RPMI8226 (cell line): ENCODE results near the gene EMD.
A peak's percentile ranks its signal among the peaks of the same experiment; 100 is the strongest.
"Not testable (repeated sequence)": the region's sequence is repeated elsewhere in the genome, so short reads cannot be mapped to it uniquely, and the experiment has no call there.

Experiments used
- DNase-seq: peaks from one replicate; pipeline ENCODE4 v3.0.0-alpha.2; 2015

EMD gene

DNA sequence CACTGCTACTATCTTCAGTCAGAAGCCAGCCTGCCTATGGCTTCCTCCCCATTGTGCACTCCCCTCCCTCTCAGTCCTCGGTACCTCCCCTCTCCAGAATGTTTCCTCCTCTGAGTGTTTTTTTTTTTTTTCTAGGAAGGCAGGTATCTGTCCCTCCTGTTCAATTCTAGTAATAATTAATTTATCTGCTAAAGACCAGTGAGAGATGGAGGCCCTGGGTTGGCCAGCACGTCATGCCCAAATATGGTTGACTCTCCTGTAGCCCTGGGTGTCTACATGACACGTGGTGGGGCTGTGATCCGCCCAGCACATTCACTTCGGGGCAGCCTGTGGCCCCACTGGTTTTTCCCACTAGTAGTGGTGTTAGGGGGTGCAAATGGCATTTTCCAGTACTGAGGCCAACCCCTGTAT, 6.5 kb upstream of the EMD start:
- DNase-seq = no peak

DNA sequence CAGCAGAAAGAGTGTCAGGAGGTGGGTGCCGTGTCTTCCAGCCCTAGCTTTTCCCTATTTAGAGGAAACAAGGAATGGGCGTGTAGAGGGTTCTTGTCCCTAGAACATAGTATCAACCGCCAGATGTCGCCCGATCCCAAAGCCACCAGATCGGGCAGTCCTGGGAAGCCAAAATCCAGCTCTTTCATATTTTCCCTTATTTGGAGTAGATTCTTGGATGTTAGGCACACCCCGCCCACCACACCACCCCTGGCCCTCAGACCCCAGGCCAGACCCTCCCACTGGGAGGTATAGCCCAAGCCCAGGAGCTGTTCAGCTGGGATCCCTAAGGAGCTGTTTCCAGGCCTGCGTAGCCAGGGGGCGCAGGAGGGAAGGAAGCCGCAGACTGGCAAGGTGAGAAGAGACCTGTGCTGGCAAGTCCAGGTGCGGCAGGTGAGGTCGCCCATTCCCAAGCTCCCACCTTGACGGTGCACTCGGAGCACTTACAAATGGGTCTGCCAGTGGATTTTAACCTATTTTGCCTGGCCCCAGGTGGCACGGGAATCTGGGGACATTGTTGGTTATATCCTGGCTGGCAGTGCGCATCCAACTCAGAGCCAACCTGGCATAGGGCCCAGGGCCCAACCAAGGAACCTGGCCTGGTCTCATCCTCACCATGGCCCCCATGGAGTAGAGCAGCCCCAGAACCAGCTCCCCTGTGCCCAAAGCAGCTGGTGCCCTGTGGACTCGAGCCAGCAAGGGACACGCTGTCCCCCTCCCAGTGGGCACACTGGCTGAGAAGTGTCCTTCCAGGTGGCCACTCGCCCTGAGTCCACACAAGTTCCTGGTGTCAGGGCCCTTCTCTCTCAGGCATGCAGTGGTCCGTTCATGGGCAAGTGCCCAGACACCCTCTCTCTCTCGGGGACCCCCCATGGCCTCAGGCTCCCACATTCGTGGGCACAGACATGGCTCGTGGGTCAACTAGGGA, 5.5 kb upstream of the EMD start:
- peak; percentile 18 for DNase-seq

DNA sequence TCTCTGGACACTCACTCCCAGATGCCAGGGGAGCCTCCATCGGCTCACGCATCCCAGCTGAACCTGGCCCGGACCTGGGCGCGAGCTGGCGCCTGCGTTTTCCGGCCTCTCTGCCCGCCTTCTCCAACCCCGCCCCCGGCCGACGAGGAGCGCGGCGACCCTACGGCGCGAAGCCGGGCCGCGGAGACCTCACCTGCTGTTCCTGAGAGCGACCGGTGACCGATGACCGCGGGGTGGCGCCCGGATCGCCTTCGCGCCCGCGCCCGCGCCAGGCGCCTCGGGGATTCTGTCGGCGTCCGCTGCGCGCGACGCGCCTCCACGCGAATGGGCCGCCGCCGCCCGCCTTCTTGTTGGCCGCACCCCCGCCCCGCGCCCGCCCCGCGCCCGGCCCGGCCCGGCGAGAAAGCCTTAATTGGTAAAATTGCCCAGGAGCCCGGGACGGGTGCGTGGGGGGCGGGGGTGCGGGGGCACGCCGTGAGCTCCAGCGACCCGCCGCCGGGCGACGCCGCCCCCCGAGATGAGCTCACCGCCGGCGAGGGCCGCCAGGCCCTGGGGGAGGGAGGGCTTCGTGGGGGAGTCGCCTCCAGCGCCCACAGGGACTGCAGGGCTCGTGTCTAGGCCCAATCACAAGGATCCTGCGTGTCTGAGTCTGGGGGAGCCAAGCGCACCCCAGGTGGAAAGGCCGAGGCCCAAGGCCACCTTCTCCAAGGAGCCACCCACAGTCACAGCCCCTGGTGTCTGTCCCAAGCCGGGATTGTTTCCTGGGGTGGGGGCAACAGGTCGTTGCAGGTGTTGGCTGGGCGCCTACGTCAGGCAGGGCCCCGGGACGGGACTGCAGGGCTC, 4.6 kb upstream of the EMD start, which contains the start of gene FLNA:
Gene FLNA (minus strand): TSS at position 322 of the 843 bp plus-strand sequence. CDS start 3,389 bp downstream, outside the sequence.
- DNase-seq = peak; percentile 69

DNA sequence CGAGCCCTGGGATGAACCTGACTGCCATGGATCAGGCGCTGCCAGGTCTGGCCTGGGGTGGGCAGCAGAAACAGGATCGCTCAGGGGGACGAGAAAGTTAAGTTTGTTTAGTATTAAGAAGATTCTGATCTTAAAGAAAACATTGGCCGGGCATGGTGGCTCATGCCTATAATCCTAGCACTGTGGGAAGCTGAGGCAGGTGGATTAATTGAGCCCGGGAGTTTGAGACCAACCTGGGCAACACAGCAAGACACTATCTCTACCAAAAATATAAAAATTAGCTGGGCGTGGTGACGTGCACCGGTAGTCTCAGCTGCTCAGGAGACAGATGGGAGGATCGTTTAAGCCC, 4.0 kb upstream of the EMD start:
- no peak for DNase-seq

DNA sequence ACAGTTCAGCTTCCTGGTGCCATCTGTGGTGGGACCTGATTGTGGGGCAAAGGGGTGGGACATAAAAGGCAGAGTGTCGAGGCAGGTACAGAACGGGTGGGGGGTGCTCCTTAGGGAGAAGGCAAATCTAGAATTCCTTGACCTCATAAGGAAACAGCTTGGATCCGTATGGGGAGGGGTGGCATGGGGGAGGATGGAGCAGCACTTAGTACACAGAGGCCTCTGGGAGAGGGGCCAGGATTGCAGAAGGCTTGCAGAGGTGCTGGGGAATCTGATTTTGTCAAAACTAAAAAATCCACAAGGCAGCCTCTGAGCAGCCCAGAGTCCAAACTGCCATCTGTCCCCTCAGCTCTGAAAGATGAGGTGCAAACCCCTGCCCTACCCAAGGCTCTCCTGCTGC, 2.3 kb upstream of the EMD start:
- DNase-seq = no peak

DNA sequence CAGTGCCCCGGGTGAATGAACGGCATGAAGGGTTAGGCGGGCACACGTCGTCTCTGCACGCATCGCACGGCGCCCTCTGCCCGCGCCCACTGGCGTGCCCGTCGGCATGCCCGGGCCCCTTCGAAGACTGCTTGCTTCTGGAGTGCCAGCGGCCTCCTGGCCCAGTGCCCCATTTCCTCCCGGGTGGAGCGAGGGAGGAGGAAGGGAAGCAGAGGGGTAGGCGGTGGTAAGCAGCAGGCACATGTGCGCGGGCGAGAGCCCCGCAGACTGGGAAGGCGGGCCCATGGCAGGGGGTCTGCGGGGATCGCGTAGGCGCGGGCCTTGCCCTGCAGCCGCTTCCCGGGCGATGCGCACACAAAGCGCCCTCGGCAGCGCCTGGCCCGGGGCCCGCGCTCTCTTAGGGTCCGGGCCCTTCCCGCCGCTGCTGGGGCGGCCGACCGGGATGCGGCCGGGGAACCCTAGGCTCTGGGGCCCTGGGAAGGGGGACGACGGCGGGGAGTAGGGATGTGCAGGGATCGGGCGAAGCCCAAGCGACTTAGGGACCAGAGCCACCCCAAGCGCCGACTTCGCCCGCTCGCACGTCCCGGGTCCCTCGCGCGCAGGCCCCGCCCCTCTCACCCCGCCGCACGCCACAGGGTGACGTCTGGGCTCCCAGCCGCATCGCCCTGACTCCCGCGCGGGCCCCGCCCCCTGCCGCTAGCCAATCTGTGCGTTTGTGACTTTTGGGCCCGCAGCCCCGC, 866 bp upstream of the EMD start:
- DNase-seq = peak; percentile 71

DNA sequence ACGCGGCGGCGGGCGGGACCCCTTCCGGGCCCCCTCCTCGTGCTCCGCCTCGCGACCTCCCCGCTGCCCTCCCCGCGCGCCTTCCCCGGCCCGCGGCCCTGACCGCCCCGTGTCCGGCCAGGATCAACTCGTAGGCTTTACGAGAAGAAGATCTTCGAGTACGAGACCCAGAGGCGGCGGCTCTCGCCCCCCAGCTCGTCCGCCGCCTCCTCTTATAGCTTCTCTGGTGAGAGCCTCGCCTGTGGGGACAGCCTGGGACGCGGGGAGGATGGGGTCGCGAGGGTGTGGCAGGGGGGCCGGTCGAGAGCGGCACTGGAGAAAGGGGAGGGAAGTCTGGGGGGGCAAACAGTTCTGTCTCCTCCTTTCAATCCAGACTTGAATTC, 465 bp downstream of the EMD start:
- DNase-seq = no peak

DNA sequence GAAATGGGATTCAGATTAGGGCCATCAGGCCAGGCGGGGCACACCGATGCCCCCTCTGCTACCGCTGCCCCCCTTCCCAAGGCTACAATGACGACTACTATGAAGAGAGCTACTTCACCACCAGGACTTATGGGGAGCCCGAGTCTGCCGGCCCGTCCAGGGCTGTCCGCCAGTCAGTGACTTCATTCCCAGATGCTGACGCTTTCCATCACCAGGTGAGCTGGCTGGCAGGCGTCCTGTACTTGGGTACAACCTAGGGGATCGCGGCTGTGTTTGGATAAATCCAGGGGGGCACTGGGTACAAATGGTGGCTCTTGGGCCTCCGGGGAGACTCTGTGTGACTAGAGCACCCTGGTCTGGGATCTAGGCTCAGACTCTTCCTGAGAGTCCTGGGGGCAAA, 1.1 kb downstream of the EMD start:
- DNase-seq = no peak

DNA sequence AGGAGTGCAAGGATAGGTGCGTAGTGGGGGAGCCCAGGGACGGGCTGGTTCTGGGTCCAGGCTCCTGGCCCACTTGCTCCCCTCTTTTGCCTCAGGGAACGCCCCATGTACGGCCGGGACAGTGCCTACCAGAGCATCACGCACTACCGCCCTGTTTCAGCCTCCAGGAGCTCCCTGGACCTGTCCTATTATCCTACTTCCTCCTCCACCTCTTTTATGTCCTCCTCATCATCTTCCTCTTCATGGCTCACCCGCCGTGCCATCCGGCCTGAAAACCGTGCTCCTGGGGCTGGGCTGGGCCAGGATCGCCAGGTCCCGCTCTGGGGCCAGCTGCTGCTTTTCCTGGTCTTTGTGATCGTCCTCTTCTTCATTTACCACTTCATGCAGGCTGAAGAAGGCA, 1.7 kb downstream of the EMD start:
- DNase-seq = no peak

DNA sequence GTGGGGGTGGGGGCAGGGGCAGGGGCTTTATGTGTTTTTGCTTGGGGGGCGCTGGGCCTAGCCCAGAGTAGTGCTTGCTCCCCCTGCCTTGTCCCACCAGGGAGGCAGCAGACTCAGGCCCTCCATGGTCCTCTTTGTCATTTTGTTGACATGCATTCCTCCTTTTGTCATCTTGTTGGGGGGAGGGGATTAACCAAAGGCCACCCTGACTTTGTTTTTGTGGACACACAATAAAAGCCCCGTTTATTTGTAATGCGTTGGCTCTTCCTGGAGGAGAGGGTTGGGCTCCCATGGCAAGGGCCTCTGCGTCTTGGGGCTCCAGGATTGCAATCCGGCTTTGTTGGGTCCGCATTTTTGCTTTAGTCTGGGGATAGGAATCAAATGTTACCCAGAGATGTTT, 2.2 kb downstream of the EMD start:
- no peak for DNase-seq

DNA sequence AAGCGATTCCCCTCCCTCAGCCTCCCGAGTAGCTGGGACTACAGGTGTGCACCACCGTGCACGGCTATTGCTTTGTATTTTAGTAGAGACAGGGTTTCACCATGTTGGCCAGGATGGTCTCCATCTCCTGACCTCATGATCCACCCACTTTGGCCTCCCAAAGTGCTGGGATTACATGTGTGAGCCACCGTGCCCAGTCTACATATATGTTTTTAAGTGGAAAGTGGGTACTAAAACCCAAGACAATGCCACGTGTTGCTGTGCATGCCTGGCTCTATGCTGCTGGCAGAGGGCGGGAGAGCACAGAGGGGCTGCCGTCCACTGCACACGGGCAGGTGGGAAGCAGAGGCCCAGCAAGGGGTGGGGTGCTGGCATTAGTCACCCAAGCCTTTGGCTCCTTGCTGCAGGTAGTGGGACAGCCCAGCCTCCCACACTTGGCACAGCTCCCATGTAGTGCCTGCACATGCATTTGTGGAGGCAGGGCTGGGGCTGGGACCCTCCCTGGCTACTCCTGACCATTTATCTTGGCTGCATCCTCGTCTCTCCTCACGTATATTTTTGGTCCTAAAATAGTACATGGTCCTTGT, 3.5 kb downstream of the EMD start:
- DNase-seq = no peak

DNA sequence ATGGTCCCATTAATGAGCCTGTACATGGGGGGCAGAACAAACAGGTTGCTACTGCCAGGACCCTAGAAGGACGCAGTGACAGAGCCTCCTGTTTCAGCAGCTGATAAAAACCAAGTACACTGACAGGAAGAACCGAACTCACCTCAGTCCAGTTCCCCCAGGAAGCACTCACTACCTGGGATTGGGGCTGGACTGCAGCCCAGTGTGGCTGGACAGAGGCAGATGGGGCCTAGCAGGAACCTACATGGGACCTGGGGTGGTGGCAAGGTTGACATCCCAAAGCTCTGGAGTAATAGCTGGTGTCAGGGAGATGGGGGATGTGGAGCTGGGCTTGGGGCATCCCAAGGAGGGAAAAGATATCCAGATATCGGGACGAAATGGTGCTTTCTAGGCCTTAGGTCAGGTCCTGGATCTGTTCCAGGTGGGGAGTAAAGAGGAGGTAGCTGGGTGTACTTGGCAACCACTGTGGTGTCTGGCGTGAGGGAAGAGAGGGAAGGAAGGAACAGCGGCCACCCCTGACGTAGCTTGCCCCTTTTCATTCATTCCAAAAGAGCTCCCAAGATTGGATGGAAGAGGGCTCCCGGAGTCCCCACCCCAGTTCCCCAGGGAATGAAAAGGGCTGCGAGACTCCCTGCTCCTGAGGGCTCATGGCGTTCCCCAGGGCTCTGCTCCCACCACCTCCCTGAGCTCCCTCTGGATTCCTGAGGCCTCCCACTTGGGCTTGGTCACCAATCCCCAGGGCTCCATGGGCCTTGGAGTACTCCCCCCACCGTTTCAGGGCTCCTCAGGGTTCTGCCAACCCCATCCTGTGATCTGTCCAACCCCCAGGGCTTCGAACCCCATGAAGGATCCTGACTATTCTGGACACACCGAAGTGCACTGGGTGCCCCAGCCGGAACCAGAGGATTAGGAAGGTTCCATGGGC, 4.5 kb downstream of the EMD start:
- DNase-seq = no peak

DNA sequence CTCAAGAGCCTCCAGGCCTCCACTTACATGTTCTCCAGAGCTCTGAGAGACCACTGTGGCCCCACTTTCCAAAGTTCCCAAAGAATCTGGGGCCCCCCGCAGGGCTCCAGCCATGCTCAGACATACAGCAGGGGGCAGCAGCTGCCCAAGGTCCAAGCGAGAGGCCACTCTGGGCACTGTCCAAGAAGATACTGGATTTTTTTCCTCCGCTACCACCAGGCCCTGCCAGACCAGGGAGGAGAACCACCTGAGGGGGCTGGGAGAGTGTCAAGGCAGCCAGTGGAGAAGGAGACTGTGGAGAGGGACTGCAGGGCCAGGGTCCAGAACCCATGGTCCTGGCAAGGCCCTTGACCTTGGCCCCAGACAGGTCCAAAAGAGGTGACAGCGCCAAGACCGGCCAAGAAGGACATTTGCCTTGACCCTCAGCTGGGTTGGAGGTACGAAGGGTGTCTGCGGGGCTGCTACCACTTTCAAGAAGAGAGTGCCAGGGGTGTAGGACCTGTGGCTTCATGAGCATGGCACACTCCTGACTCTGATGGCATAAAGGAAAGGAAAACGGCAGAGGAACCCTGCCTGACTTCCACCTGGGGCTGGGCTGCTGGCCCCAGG, 5.3 kb downstream of the EMD start:
- no peak for DNase-seq

DNA sequence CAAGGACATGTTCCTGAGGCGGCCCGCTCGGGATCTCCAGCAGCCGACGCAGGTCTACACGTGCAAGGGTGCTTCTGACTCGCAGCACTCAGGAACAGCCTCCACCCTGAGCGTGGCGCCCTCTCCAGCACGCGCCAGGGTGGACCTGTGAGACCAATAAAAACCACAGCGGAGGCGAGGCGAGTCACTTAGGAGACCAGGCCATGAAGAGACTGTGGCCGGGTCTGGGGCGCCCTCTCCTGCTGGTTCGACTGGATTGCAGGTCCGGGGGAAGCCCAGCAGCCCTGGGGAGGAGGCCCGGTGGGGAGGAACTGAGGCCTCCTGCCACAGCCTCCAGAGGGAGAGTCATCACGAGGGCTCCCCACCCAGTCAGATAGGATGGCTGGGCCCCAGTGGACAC, 9.0 kb downstream of the EMD start:
- not testable (repeated sequence) for DNase-seq

DNA sequence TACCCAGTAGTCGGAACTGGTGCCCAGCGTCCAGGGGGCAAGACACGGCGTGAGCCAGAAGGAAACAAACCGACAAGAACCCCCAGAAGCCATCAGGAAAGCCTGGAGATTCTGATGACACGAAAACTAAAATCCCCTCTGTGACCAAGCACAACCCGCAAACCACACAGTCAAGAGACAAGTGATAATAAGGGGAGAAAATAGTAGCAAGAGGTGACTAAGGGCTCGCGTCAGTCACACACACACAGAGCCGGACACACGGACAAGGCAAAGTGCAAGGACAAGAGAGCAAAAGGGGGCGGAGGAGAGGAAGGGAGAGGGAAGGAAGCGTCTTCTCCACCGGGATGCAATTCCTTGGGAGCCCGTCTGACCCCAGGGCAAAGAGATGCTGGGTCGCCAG, 9.6 kb downstream of the EMD start:
- DNase-seq = not testable (repeated sequence)

DNA sequence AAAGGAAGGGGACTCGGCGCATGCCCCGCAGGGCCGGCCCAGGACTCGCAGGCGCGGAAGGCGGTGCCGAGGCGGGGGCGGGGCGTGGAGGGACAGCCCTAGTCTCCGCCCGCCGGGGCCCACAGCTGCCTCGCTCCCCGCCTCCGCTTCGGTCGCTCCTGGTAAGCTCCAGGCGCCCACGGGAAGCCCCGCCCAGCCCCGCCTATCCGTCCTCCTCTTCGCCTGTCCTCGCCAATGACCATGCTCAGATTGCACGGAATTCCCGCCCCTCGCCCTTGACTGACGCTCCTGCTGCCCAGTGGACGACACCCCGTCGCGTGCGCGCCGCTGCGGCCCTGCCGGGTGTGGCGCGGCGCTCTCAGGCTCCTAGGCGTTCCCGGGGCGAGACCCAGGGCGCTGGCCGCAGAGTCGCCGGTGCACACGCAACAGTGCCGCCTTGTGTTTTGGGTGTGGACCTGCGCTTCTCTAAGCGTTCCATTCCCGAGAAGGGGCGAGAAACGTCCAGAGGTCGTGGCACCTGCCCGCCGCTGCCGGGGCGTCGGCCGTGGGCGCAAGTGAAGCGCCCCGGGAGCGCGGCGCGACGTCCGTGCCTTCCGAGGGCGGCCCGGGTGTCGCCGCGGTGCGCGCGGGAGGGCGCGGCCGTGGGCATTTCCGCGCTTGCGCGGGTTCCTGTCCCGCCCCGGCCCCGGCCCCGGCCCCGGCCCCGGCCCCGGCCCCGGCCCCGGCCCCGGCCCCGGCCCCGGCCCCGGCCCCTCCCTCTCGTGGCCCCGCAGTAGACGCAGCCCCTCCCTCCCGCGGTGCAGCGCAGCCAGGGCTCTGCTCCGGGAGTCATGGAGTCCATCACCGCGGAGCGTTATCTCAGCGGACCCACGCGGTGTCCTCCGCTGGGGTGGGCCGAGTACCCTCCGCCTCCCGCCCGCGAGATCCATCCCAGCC, 11.0 kb downstream of the EMD start:
- DNase-seq = not testable (repeated sequence)

DNA sequence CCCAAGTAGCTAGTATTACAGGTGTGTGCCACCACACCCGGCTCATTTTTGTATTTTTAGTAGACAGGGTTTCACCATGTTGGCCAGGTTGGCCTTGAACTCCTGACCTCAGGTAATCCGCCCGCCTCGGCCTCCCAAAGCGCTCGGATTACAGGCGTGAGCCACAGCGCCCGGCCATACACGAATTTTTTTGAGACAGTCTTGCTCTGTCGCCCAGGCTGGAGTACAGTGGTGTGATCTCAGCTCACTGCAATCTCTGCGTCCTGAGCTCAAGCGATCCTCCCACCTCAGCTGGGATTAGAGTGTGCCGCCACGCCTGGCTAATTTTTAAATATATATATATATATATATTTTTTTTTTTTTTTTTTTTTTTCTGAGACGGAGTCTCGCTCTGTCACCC, 17.3 kb downstream of the EMD start:
- DNase-seq = not testable (repeated sequence)

DNA sequence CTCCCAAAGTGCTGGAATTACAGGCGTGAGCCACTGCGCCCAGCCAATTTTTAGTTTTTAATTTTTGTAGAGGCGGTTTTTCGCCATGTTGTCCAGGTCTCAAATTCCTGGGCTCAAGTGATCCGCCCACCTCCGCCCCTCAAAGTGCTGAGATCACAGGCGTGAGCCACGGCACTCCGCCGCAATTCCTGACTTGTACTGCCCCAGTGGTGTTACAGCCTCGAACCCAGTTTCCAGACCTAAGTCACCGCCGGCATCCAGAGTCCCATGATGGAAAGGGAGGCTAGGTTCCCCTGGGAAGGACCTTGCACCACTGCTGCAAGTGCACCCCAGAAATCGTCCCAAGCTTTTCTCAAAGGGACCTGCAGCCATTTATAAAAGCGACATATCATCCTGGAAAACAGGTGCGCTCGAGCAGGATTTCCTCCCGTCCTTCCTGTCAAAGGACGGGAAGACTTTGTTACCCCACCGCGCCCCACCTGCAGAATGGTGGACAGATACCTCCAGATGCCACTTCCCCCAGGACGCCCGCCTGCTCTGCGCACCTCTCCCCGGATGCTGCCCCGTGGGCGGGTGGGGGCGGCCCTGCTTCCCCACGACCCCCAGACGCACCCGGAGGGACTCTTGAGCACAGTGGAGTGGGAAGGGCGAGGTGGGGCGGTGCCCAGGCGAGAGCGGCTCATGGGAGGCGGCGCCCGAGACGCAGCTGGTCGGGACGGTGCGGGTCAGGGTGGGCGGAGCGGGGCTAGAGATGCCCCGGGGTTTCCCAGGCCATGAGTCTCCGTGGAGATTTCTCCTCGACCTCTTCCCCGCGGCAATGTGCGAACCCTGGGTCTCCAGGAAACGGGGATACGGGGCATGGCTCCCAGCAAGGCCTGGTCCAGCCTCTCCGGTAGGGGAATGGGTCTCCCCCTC, 18.1 kb downstream of the EMD start:
- DNase-seq = peak; percentile 82
